Upper lobe of left lung (tissue), 6 donors: ENCODE data around the gene TRMT61A. TPM values are rescaled to one million over a fixed set of nuclear protein-coding genes. Genes with fewer than 3 reads are reported as not detected.

Experiments
- ATAC-seq, 2 donors: fragments of 200-7000 bp; cut with Tn5 transposase; one replicate each; pipeline ENCODE4 v1.9.1; 2022; ENCODE audit warnings: mild to moderate bottlenecking in 2 of 2, moderate library complexity in 2 of 2; ENCODE audit not compliant: low FRiP score in 2 of 2
- DNase-seq, 2 donors: peaks; one replicate each; pipeline ENCODE4 v3.0.0-alpha.2; 2019 to 2020
- H3K27ac ChIP-seq, 4 donors: fragments of 200-600 bp; sonication (generic); one replicate each; pipeline ENCODE4 v1.5.1; 2016 to 2019
- H3K27me3 ChIP-seq, 4 donors: fragments of 200-600 bp; sonication (generic); one replicate each; pipeline ENCODE4 v1.5.1; 2017 to 2019
- H3K36me3 ChIP-seq, 4 donors: fragments of 200-600 bp; sonication (generic); one replicate each; pipeline ENCODE4 v1.5.1; 2016 to 2019
- H3K4me1 ChIP-seq, 4 donors: fragments of 200-600 bp; sonication (generic); one replicate each; pipeline ENCODE4 v1.5.1; 2018 to 2019
- H3K4me3 ChIP-seq, 4 donors: fragments of 200-600 bp; sonication (generic); one replicate each; pipeline ENCODE4 v1.5.1; 2017 to 2019; ENCODE audit warnings: mild to moderate bottlenecking in 2 of 4, moderate library complexity in 1 of 4
- H3K9me3 ChIP-seq, 4 donors: fragments of 200-600 bp; sonication (generic); one replicate each; pipeline ENCODE4 v1.5.1; 2018 to 2019
- EP300 ChIP-seq, 4 donors: sonication (generic); formaldehyde crosslinking; IDR thresholded peaks; one replicate each; pipeline ENCODE4 v1.5.1; 2017; ENCODE audit warnings: antibody characterized with exemption in 4 of 4, control low read depth in 2 of 4
- POLR2A ChIP-seq, 4 donors: fragments of 450-650 bp; IDR thresholded peaks; one replicate each; pipeline ENCODE4 v1.5.1; 2016 to 2017; ENCODE audit warnings: antibody characterized with exemption in 4 of 4, mild to moderate bottlenecking in 2 of 4
- POLR2AphosphoS5 ChIP-seq, 2 donors: sonication (generic); formaldehyde crosslinking; IDR thresholded peaks; one replicate each; pipeline ENCODE4 v1.5.1; 2017; ENCODE audit warnings: antibody characterized with exemption in 2 of 2
- WGBS, 2 donors: methylation state at CpG; one replicate each; pipeline ENCODE4 v1.1.5; 2017 to 2018; 5-methylcytosine and 5-hydroxymethylcytosine counted together
- total RNA-seq, 6 donors: library from RNA; depleted of rRNA in 4 of 6; stranded (reverse); fragments of >200 nt in 4 of 6; gene quantifications; one replicate each; pipeline versions ENCODE4 v1.1.0 to v1.2.1, GENCODE V29; 2016 to 2021
- TF ChIP-seq, protein P1 (sequence below), 6 experiments: fragments of 450-650 bp in 4 of 6; fragments of 200-600 bp in 2 of 6; sonication (generic) in 2 of 6; IDR thresholded peaks; one replicate each; pipeline ENCODE4 v1.5.1; 2016 to 2019; ENCODE audit warnings: antibody characterized with exemption in 6 of 6
- donor health status: DM: no; HTN: no; CAD: no; lungs with moderate emphysema.
- donor health status: DM: no; HTN: yes; CAD: no; lungs with severe emphysema.

Gene TRMT61A
- total RNA-seq, 6 donors from 2014 or later: 6.7 to 25.1 (median 15.0) TPM

DNA sequence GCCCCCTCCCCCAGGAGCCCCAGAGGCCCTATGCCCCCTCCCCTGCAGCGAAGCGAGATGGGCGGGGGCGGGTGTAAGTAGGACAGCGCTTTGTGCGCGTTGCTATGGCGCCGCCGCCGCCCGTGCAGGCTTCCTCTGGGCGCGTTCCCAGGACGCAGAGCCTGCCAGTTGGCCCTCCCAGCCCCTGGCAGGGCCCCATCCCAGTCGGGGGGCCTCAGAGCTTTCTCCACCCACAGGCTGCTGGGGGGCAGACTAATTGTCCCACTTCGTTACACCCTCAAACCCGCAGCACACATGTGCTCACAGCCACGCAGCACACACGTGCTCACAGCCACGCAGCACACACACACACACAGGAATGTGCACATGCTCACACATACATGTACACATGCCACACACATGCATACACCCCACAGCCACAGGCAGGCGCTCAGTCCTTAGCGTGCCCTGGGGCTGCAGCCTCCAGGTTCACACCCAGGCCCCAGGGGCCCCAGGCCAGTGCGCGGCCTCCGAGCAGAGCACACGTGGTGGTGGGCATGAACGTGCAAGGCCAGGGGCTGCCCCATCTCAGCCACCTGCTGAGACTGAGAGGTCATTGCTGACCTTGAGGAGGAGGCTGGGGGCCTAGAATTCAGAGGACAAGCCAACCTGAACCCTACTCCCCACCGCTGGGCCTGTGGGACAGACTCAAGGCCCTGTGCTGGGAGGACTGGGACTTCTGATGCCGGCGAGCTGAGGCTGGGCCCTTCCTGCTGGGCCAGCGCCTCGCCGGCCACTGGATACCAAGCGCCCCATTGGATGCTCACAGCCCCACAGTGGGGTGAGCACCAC, 15.6 kb downstream of the TRMT61A start:
- Histone ChIP-seq H3K4me3 (no peak overlapping the region), H3K9me3 (no peaks in the 10 kb centered on the region), H3K27ac (peak overlapping the region in 1 of 4 donors; percentile 27), H3K36me3 (no peaks in the 10 kb centered on the region), H3K4me1 (peaks cover 39 to 61% (median 49%) of the 10 kb centered on the region in 4 donors), H3K27me3 (no peaks in the 10 kb centered on the region)
- DNase-seq: peak in 1 of 2 donors; percentile 89
- WGBS, 2 donors: 63 to 80% methylated on average over 1 to 25 of the region's 35 CpGs
- peak in 1 of 2 donors; percentile 25 for ATAC-seq
- TF ChIP-seq EP300 (IDR thresholded peaks at IDR 0.05) (no peak), POLR2A (IDR thresholded peaks at IDR 0.05) (no peak)
- TF ChIP-seq, protein P1, sequence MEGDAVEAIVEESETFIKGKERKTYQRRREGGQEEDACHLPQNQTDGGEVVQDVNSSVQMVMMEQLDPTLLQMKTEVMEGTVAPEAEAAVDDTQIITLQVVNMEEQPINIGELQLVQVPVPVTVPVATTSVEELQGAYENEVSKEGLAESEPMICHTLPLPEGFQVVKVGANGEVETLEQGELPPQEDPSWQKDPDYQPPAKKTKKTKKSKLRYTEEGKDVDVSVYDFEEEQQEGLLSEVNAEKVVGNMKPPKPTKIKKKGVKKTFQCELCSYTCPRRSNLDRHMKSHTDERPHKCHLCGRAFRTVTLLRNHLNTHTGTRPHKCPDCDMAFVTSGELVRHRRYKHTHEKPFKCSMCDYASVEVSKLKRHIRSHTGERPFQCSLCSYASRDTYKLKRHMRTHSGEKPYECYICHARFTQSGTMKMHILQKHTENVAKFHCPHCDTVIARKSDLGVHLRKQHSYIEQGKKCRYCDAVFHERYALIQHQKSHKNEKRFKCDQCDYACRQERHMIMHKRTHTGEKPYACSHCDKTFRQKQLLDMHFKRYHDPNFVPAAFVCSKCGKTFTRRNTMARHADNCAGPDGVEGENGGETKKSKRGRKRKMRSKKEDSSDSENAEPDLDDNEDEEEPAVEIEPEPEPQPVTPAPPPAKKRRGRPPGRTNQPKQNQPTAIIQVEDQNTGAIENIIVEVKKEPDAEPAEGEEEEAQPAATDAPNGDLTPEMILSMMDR (IDR thresholded peaks at IDR 0.05): no peak

DNA sequence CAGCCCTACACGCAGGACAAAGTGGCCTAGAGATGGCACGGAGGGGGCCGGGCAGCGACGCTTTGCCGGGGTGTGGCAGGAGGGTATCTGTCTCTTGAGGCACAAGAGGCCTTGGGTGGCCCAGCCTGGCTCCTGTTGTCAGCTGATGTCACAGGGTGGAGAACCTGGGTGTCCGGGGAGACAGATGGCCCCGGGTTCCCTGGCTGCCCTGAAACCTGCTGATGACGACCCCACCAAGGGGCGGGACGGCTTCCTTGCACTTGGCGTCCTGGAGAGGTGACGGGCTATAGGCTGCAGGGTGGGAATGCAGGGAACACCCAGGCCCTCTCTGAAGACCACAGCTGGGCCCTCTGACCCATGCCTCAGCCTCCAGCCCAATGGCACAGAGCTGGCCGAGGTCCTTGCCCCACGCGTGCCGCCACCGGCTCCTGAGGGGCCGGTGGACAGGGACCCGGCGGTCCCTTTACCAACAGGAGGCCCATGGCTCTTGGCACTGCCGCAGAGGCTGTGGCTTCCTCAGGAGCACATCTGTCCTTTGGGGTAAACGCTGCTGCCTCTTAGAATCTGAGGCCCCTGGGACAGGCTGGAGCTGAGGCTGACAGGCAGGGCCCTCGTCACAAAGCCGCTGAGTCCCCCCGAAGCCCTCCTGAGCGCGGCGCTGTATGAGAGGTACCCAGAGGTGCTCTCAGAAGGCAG, 16.4 kb downstream of the TRMT61A start:
- no peak overlapping the region for H3K27ac ChIP-seq
- WGBS, 2 donors: 90 to 91% methylated on average over 6 to 26 of the region's 29 CpGs
- H3K4me1 ChIP-seq: peaks cover 34 to 58% (median 46%) of the 10 kb centered on the region in 4 donors
- no peak overlapping the region for H3K4me3 ChIP-seq
- ATAC-seq (no peak), DNase-seq (peak in 1 of 2 donors; percentile 72)
- H3K36me3 ChIP-seq: no peaks in the 10 kb centered on the region
- H3K27me3 ChIP-seq: no peaks in the 10 kb centered on the region
- TF ChIP-seq EP300 (IDR thresholded peaks at IDR 0.05) (no peak), POLR2A (IDR thresholded peaks at IDR 0.05) (no peak), POLR2AphosphoS5 (IDR thresholded peaks at IDR 0.05) (no peak)
- TF ChIP-seq, protein P1 (IDR thresholded peaks at IDR 0.05): no peak
- no peaks in the 10 kb centered on the region for H3K9me3 ChIP-seq

DNA sequence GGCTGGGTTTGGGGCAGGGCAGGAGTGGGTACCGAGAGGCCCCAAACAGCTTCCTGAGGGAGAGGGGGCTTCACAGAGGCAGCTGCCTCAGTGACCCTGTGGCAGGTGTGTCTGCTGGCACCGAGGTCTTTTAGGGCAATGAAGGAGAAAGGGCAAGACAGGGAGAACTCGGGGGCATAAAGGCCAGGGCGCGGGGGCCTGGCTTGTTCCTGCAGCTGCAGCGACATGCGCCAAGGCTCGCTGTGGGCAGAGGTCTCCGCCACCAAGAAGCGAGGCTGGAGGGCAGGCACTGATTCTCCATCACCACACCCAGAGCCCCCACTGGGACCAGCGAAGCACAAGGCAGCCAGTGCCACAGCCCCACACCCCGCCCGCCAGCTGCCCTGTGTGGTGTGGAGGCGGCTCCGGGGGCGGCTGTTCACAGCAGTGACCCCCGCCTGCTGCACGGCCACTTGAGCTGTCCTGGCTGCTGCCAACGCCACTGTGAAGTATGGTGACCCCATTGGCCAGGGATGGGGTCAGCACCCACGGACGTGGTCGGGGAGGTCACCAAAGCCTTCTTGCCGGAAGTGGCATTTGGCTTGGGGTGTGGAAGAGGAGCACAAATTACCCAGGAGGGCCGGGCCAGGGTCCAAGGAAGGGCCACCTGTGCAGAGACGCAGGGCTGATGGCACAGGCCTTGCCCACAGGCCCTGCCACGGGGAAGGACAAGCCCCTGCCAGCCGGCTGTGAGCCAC, 17.1 kb downstream of the TRMT61A start:
- TF ChIP-seq EP300 (IDR thresholded peaks at IDR 0.05) (no peak), POLR2A (IDR thresholded peaks at IDR 0.05) (no peak), POLR2AphosphoS5 (IDR thresholded peaks at IDR 0.05) (no peak)
- TF ChIP-seq, protein P1 (IDR thresholded peaks at IDR 0.05): no peak
- Histone ChIP-seq H3K27ac (no peak overlapping the region), H3K27me3 (no peaks in the 10 kb centered on the region), H3K4me3 (no peak overlapping the region), H3K9me3 (no peaks in the 10 kb centered on the region), H3K36me3 (no peaks in the 10 kb centered on the region), H3K4me1 (peaks cover 36 to 58% (median 45%) of the 10 kb centered on the region in 4 donors)
- ATAC-seq (no peak), DNase-seq (peak in 1 of 2 donors; percentile 76)
- WGBS, 2 donors: 82 to 83% methylated on average over 15 to 21 of the region's 27 CpGs

DNA sequence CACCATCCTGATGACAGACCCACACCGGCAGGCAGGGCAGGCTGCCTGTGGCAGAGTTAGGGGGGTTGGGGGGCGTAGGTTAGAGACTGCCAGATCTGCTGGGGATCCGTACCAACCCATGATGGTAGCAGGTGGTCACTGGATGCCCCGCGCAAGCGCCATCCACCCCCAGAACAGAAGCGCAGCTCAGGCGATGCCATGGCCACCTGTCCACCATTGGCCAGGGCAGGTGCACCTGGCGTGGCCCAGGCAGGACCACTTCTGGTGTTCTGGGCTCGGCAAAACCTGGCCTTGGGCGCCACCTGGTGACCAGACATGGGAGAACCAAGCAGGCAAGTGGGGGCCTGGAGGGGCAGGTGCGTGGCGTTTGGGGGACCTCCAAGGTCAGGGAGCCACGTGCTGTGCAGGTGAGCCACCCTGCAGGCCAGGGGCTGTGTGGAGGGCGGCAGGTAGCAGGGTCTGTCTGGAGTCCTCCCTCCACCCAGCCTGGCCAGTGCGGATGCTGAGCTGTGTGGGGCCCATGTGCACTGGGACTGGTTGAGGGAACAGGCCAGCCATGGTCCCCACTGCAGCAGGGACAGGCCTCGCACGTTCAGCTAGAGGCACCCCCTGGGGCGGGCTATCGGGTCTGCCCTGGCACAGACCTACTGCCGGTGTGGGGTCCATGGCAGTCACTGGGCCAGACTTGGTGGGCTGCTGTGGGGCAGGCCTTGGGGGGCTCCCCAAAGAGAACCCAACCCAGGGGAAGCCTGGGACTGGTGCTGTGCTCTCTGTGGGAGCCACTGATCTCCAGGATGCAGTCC, 17.9 kb downstream of the TRMT61A start:
- peak; percentile 45 to 63 for ATAC-seq

More for the DNA sequence above, 17.9 kb downstream of the TRMT61A start:
- no peaks in the 10 kb centered on the region for H3K27me3 ChIP-seq
- H3K36me3 ChIP-seq: no peaks in the 10 kb centered on the region
- H3K27ac ChIP-seq: no peak overlapping the region
- DNase-seq: peak; percentile 76 to 86
- no peak overlapping the region for H3K4me3 ChIP-seq
- peaks cover 36 to 55% (median 40%) of the 10 kb centered on the region in 4 donors for H3K4me1 ChIP-seq
- H3K9me3 ChIP-seq: no peaks in the 10 kb centered on the region
- WGBS, 2 donors: 32 to 36% methylated on average over 6 to 14 of the region's 21 CpGs
- no peak for TF ChIP-seq EP300 (IDR thresholded peaks at IDR 0.05)
- peak in 1 of 4 donors; percentile 9 for TF ChIP-seq POLR2A (IDR thresholded peaks at IDR 0.05)
- TF ChIP-seq, protein P1 (IDR thresholded peaks at IDR 0.05): peak; percentile 77 to 97 (median 95)
- TF ChIP-seq POLR2AphosphoS5 (IDR thresholded peaks at IDR 0.05): no peak
